UCSD-AML1 (cell line): ENCODE data around the gene ARHGAP10.

Experiments
- DNase-seq: peaks from one replicate; lab custom pipeline; 2025; ENCODE audit not compliant: unreplicated experiment; lab: John Stamatoyannopoulos, UW

Gene ARHGAP10

DNA sequence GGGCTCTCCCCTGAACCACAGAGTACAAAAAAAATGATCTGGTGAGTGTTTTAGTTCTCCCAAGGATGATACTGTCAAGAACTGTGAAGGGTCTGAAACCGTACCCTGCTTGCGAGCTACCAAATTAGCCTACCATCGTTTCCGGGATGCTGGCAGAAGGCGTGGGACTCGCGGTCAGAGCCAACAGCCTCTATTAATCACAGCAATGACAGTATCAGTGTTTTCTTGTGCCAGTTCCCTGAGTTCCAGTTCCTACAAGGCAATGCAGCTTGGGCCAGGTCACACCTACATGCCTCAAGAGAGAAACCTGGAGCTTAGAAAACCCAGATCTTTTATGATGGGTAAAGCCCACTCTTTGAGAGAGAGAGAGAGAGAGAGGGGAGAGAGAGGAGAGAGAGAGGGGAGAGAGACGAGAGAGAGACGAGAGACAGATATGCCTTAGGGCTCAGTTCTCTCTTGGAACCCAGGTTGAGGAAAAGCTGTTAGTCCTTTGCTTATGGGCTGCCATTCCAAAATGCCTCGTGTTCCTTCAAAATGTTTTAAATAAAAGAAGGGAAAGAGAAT lies 327.8 kb downstream of the ARHGAP10 start:
- DNase-seq: peak; percentile 16

DNA sequence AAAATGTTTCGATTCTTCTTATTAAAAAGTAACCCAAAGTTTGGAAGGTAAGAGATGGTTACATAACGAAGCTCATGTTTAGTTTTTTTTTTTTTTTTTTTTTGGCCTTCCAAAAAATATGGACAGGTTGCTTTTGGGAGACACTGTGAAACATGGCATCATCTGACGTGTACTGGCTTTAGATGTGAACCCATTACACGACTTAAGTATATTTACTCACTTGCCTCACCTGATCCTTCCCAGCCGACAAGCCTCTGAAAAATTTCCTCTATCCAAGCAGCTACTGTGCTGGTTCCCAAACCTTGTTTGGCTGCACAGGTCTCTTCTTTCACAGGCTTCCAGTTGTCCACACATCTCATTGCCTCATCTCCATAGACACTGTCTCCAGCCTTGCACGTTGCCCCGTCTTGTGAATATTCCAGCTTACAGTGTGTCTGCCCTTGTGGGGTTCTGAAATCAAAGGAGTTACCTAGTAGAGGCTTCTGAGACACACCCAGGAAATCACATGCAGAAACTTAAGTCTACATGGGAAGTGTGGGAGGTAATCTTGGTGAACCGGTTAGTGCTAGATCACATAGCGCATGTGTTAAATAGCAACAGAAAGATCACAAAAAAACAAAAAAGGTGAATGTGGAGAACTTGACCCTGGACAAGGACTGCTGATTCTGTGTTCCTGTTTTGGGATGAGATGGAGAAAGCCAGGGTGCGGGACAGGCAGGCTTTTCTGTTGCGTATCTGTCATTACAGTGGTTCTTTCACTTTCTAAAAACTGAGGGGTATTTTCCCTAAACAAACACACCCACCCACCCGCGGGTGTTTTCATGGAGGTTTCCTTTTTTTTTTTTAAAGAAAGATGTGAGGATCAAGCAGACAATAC lies 328.6 kb downstream of the ARHGAP10 start:
- no peak for DNase-seq

DNA sequence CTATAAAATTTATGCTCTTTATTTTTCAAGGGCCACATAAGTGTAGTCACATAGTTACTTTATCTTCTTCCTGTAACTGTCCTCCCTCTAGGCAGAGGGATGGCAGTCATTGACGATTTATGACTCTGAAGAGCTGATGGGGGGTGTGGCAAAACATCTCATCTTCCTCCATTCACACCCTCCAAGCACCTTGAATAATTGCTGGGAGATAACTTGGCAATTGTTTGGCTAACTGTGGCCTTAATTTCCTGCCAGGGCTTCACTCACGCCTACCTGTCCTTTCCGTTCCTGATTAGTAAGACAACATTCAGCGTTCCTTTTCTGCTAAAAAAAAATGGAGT lies 329.2 kb downstream of the ARHGAP10 start:
- DNase-seq: no peak

DNA sequence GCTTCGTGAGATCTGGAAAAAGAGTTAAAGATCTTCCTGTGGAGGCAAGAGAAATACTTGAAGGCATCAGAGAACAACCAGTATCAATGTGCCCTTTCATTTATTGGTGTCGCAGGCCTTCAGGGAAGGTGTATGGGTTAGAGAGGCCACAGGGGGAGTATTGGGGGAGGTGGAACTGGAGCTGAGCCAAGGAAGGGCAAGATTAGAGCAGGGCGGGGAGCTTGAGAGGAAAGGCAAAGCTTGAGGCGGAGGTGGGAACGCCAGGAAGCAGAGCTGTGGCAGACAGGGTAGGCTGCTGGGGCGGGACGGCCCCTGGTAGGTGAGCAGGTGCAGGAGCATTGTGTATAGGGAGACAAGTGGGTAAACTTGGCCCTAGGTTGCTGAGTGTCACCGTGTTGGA lies 329.9 kb downstream of the ARHGAP10 start:
- no peak for DNase-seq

DNA sequence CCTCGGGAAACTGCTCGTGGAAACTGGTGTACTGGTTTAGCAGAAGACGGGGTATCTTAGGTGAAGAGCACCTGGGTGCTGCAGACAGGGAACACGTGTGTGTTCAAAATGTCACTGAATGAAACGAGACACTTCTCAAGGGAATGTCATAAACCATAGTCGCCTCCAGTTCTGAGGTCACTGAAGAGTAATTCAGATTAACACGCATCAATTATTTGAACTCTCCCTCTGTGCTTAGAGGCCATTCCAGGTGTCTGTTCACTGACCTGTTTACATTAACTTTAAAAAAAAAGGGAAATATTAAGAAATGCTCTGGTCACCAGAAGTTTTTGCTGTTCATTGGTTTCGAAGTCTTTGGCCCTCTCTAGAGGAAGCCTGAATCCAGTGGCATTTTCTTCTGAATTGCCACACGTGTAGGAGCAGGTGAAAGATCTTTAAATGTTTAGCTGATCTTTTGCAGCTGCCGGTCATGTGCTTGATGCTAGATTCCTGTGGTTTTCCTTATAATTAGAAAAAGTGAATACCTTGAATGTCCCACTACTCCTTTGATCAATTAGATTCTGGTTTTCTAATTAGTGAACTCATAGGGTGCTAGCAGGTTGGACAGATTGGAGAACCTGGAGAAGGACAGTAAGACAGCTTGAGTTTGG lies 330.5 kb downstream of the ARHGAP10 start:
- DNase-seq: no peak

DNA sequence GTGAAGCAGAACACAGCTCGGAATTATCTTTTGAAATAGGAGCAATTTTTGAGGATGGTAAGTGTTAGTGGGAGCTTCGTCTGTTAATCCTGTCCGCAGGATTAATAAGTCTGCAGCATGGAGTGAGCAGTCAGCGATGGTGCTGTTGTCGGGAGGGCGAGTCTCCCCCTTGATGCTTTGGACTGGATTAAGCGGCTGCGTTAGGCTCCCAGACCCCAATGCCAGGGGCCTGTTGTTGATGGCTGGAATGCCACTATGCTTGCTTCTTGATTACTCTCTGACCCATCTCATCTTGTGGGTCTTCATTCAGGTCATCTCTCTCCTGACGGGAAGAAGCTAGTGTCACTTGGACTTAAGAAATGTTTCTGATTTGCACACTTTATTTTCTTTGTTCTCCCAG lies 332.6 kb downstream of the ARHGAP10 start:
- no peak for DNase-seq

DNA sequence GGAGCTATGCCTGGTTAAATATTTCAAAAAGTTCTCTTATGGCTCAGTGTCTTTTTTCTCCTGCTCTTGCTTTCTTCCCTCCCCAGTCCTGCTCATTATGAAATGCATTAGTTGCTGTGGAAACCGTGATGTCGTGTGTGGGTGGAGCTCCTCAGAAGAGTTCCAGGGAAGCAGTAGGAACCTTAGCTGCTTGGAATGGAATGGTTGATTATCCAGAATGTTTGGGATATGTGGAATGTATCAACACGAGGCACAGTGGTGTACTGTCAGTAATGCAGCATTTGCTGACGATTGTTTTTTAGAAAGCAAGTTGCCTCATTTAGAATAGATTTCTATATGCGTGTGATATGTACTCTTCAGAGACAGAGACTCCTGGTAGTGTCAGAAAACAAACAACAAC lies 333.2 kb downstream of the ARHGAP10 start:
- DNase-seq: no peak

DNA sequence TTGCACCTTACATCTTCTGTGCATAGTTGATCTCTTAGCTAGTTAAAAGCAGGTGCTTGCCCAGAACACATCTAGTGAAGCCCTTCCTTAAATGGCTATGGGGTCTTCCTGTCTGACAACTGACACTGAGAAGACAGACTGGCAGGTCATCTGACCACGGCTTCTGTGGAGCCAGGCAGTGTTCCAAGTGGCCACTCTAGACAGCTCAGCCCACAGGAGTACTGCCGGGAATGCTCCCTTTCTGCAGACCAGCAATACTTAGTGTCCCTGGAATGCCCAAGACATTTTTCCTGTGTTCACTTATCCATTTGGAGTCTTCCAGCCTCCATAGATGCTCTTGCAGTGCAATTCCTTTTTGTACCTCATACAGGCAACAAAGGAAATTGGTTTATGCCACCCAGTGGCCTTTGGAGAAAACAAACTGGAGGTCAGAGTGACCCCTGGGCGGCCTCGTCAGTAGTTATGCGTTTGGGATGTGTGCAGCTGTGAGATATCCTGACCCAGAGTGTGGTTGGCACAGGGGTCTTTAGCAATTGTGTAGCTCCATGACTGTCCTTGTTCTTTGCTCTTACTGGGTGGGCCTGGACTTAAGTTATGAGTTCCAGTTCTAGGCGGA lies 335.5 kb downstream of the ARHGAP10 start:
- no peak for DNase-seq

DNA sequence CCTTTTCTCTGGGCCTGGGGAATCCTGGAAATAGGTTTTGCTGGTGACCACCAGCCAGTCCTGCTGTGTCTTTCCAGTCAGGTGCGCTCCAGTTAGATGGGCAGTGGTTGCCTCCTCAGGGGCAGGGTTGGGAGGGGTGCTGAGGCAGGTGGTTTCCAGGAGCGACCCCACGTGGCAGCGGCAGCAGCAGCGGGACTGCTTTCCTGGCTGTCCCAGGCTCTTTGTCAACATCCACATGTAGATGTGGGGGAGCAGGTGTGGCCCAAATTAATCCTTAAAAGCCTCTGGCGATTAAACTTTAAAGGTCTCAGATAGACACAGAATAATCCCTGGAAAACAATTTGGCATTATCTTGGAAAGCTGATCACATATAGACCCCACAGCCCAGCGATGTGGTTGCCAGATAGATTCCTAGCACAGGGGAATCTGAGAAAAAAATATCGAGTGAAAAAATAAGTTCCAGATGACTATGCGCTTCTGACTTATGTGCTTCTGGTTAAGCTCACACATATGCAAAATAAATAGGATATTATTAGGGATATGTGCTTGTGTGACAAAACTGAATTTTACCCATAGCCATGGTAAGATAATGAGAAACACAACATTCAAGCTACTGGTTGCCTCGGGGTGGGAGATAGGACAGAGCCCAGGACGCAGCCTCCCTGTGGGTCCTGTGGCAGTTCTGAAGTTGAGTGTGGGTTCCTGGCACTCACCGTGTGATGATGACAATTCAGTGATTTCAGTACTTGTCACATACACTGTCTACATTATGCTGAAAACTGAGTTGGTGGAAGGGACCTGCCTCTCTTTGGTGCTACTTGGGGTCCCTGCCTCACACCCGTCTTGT lies 336.4 kb downstream of the ARHGAP10 start:
- DNase-seq: no peak

DNA sequence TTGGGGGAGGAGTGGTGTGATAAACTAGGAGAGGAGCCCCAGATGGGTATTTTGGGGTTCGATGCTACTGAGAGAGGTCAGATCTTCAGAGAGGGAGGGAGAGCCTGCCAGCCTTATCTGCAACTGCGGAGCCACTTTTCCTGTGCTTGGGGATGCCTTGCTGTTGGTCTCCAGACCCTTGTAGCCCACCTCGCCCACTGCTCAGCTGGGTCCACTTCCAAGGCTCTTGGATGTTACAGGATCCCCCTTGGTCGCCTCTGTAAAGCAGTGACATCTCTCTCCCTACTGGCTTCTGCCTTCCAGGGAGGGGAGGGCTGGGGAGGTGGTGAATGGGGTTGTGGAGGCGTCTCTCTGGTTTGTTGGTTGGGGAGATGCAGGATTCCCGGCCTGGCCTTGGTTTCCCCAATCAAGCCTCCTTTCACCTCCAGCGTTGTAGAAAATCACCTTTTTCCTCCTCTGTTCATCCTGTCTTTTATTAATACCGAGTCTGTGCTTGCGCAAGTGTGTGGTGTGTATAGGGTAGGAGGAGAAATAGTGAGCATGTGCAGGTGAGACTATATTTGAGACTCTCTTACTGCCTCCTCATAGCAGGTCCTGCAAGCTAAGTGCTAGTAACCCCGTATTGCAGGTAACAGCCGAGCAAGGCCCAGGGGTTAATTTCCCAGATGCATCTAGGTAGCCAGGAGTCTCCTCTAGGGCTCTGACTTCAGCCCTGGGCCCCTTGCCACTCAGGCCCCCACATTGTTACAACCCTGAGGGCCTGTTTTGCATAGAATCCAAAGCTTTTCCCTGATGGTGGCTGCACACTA lies 337.4 kb downstream of the ARHGAP10 start:
- DNase-seq: no peak

DNA sequence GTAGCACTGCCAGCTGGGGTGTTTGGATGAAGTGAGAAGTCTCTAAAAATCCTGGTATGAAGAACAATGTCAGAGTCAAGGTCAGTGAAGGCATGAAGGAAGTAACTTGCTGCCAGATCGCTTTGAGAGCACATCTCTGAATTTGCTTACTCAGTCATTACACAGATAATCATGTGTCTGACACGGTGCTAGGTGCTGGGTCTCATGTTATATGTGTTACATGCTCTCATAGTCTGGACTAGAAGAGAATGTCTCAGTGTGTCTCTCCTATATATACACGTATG lies 337.9 kb downstream of the ARHGAP10 start:
- no peak for DNase-seq

DNA sequence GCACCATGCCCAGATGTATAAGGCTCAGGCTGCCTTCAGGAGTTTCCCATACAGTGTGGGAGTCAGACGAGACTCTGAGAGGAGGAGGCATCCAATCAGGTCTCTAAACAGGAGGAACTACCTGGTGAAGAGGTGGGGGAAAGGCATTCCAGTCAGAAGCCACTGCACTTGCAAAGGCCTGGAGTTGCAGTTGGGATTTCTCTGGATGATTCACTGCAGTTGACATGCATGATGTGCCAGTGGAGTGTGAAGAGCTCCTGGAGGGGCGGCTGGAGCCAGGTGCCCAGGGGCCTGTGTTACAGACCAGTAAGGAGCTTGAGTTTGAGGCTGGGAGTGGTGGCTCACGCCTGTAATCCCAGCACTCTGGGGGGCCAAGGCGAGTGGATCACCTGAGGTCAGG lies 339.1 kb downstream of the ARHGAP10 start:
- no peak for DNase-seq

DNA sequence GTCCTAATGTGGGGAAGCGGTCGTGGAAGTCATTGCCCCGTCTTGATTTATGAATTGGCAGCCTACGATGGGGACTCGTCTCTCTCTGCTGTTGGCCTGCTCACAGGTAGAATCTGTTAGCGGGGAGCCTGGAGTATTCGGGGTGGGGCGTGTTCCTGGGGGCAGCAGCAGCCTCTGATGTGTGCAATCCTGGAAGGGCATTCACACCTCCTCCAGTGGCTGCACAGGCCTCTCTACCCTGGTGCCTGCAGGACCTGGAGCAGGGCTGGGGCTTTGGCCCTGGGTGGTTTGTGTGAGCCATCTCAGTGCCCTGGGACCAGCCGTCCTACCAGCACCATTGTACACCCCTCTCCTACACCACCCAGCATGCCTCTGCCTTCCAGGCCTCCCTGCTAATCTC lies 340.9 kb downstream of the ARHGAP10 start:
- no peak for DNase-seq

DNA sequence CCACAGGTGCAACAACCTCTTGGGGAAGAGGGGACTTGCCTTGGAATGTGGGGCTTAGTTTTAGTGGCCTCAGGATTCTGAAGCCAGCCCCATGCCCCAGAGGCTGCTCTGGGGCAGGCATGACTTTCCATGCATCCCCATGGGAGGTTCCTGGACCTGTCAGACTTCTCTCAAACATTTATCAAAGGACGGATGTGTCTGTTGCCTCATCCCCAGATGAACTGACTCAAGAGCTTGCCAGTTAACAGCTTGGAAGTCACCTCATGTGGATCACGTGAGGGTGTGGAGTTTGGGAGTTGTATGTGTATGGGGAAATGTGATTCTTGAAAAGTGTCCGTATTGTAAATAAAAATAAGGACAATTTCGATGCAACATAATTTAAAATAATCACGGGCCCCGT lies 341.5 kb downstream of the ARHGAP10 start:
- no peak for DNase-seq

DNA sequence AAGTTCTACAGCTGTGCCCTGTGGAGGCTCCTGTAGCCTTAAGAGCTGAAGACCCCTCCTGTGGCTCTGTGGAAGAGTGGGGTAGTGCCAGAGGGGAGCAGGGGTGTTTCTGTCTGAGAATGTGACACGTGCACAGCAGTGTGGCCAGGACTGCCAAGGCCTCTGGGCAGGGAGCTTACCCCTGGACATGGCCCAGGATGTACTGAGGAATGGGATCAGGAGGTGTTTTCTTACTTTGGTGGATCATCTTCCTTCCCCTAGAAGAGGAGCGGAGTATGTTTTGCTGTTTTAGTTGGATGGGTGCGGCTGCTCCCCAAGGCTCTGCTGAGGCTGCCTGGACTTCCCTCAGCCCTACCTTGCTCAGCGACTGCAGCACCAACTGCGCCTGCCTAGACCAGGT lies 342.6 kb downstream of the ARHGAP10 start:
- DNase-seq: no peak

DNA sequence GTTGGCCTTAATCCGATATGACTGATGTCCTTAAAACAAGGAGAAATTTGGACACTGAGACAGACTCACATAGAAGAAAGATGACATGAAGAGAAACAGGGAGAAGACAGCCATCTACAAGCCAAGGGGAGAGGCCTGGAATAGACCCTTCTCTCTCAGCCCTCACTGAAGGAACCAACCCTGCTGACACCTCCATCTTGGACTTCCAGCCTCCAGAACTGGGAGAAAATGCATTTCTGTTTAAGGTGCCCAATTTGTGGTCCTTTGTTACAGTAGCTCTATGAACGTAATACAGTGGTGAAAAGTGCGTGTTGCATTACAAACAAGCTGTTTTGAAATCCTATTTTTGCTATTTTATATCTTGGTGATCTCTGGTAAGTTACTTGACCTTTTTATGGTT lies 343.6 kb downstream of the ARHGAP10 start:
- DNase-seq: no peak

DNA sequence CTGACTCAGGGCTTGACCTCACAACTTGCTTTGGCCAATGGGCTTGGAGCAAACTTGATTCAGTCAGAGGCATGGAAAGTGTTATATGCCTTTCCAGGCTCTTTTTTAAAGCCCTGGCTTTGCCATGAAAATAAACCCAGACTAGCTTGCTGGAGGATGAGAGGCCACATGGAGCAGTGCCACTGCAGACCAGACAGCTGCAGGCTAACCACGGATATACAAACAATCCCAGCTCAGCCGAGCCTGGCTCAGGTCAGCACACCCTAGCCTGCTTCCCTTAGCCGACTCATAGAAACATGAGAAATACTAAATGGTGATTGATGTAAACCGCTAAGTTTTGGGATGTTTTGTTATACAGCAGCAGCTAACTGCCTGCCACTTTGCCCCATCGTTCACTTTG lies 345.1 kb downstream of the ARHGAP10 start:
- no peak for DNase-seq

DNA sequence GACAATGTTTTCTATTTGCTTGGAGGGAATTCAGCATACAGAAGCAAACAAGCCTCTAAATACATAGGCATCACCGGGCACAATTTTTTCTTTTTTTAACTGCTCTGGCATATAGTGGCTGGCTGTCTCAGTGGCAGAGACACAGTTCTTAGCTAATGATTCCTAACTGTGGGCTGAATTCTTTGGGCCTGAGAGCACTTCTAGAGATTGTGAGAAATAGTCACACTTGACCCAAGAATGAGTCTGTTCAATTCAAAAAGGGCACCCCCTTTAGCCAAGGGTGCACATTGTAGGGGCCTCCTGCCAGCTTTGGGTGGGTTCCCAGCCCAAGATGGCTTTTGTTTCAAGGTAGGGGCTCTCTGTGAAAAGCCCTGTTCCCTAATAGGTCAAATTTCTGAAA lies 345.7 kb downstream of the ARHGAP10 start:
- no peak for DNase-seq

DNA sequence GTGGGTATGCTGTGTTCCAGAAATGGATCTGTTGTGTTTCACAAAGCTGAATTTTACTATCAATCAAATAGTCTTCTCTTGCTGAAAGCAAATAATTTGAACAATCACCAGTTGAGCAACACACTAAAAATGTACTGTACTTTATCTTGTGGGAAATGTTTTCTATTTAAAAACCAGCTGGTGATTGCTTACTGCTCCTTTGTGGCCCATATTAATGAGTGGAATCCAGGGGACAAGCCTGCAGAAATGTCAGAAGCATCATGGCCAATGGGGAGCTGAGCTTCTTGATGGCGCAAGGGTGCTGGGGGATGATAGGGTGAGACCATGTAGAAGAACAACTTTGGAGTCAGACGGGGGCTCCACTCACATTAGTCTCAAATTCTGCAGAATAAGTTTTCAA lies 346.2 kb downstream of the ARHGAP10 start:
- DNase-seq: no peak

DNA sequence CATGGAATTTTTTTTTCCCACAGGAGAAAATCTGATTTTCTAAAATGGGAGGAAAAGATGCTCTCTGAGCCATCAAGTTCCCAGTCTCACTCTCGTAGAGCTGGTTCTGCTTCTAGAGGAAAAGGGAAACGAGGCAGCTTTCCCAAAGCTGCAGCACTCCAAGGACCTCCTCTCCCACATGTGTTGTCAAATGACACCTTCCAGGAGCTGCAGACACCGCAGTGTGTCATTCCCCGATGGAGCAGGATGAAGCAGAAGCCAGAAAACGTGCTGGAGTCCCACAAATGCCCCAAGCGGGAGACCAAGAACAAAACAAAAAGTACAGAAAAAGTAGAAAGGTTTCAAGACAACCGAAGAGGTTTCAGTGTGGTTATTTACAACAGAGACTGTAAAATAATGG lies 348.1 kb downstream of the ARHGAP10 start:
- no peak for DNase-seq

DNA sequence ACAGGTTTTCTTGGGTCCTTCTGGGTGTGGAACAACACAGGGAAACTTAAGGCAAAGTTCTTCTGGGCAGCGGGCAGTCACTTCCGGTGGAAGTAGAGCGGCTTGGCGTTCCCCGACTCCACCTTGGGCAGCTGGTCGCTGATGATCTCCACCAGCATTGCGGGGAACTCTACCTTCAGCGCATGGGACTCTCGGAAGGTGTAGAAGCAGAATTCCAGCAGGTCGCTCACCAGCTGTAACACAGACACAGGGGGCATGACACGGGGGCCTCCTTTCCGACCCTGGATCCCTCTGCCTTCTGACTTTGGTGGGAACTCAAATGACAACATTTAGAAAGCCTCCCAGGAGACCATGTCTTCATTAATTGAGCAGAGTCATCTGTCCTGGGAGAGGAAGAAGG lies 349.4 kb downstream of the ARHGAP10 start:
- no peak for DNase-seq
